Right cardiac atrium (tissue), 5 donors: ENCODE measurements around the gene KCNT2. TPM values are rescaled to one million over a fixed set of nuclear protein-coding genes. Genes with fewer than 3 reads are reported as not detected.

Experiments used
- ATAC-seq, 2 donors: fragments of 200-7000 bp; cut with Tn5 transposase; one replicate each; pipeline versions ENCODE4 v1.8.0 to v1.9.1; 2020; ENCODE audit warnings: moderate library complexity in 2 of 2, mild to moderate bottlenecking in 1 of 2
- DNase-seq, 3 donors: peaks; one replicate each; pipeline ENCODE4 v3.0.0-alpha.2; 2020
- H3K27ac ChIP-seq: one replicate; pipeline ENCODE4 v1.5.1; 2013; ENCODE audit warnings: mild to moderate bottlenecking, low read length, control low read depth, moderate library complexity
- H3K27me3 ChIP-seq: one replicate; pipeline ENCODE4 v1.6.1; 2013; ENCODE audit not compliant: control insufficient read depth, insufficient read depth
- H3K4me1 ChIP-seq: one replicate; pipeline ENCODE4 v1.6.1; 2013; ENCODE audit warnings: low read length; ENCODE audit not compliant: control insufficient read depth, insufficient read depth
- H3K4me3 ChIP-seq: one replicate; pipeline ENCODE4 v1.5.1; 2013; ENCODE audit warnings: low read length, control low read depth
- H3K9me3 ChIP-seq: one replicate; pipeline ENCODE4 v1.6.1; 2013; ENCODE audit warnings: low read length; ENCODE audit not compliant: control insufficient read depth
- WGBS: extraction: QIAGEN DNeasy Blood & Tissue Kit; methylation state at CpG from one replicate; pipeline ENCODE4 v1.1.7; 2013; 5-methylcytosine and 5-hydroxymethylcytosine counted together
- intact Hi-C, 4 donors: fragments of 100-400 bp; cut with DNase I; formaldehyde crosslinking; loops; one replicate each; pipeline versions ENCODE4 v1.11.0 to v1.14.0; 2022 to 2023
- microRNA-seq, 2 donors: library from miRNA; unstranded; fragments of <30 nt; microRNA quantifications; one replicate each; pipeline ENCODE4 v1.2.0, GENCODE V29; 2020 to 2021
- polyA plus RNA-seq: library from polyadenylated mRNA; stranded (reverse); fragments of 200-250 nt; gene quantifications from one replicate; pipeline ENCODE4 v1.2.3, GENCODE V29; 2013
- total RNA-seq, 4 donors: library from RNA; stranded (reverse); fragmentation: NEBNext Ultra II Directional; extraction: Animal tissue kit (Norgen Biotek cat#: 25700); gene quantifications; one replicate each; pipeline ENCODE4 v1.2.1, GENCODE V29; 2021
- donor health status: healthy with polysubstance abuse.
- donor health status: DM: no; HTN: yes; CAD: no.
- donor health status: DM: no; HTN: no; CAD: no.
- donor health status: DM: no; HTN: yes; CAD: no; lungs with severe emphysema.
- donor health status: DM: yes; HTN: yes; CAD: no.

Gene KCNT2
- total and polyA plus RNA-seq, 5 donors, result 1.9 to 7.1 (median 4.1) TPM

DNA sequence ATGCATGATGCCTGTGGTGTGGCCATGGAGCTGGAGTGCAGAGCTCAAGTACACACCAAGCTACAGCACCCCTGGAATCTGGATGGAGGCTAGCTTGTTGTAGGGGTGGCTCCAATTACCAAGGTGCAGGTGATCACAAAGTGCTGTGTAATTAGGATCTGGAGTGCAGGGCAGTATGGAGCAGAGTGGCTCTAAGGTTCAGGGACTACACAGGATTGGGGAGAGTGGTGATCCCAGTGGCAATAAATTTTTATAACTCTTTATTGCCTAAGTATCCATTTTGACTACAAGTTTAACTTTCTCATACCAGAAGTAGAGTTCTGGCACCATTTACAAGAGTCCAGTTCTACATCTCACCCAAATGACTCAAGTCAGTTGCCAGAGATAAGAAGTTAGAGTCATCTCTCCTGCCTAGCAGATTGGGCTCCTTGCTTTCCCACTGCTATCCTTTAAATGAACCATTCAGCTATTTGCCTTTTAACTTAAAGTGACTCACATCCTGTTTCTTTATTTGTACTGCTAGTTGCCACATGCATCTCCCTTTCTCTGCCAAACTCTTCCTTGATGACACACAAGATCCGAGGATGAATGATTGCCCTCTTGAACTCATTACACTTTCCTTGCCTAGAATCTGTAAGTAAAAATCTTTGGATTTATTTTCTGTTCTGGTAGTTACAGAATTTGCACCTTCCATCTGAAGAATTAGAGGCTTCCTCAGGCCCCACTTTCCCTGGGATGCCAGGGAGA is 427.2 kb downstream of the KCNT2 start:
- WGBS, result 28% methylated on average over 1 of the region's 1 CpG

DNA sequence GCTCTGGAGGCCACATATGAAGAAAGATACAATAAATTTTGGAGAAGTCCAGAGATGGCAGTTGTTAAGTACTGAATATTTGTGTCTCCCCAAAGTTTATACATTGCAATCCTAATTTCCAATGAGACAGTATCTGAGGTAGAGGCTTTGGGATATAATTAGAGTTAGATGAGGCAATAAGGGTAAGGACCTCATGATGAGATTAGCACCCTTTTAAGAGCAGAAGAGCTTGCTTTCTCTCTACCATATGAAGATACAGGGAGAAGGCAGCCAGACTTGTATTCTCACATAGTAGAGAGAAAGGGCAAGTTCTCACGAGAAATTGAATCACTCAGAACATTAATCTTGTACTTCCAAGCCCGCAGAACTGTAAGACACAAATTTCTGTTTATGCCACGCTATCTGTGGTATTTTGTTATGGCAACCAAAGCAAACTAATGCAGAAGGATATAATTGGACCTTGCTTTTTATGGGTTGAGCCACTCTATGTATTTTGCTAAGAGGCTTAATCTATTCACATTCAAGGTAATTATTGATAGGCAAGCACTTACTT is 430.1 kb downstream of the KCNT2 start:
- no peak for DNase-seq
- H3K4me3 ChIP-seq, result no peak overlapping the region
- peak in 1 of 2 donors; percentile 57 for ATAC-seq
- no peak overlapping the region for H3K27ac ChIP-seq
- H3K9me3 ChIP-seq, result no peaks in the 10 kb centered on the region
- intact Hi-C loops, result no loop called here
- H3K27me3 ChIP-seq, result no peaks in the 10 kb centered on the region
- no peaks in the 10 kb centered on the region for H3K4me1 ChIP-seq
- WGBS, result 54% methylated on average over 3 of the region's 3 CpGs

More for the DNA sequence above, 427.2 kb downstream of the KCNT2 start:
- Histone ChIP-seq H3K4me1 (no peaks in the 10 kb centered on the region), H3K9me3 (no peaks in the 10 kb centered on the region), H3K4me3 (no peak overlapping the region), H3K27ac (no peak overlapping the region), H3K27me3 (no peaks in the 10 kb centered on the region)
- intact Hi-C loops, result no loop called here
- no peak for DNase-seq
- ATAC-seq, result no peak

Small RNA genes within 50 kb of the gene (microRNA-seq; reads per million reads assigned to microRNA genes)
- gene MIR4735, result 0 to 0.42 reads per million in 2 donors

Other genes with a start within 250 kb of the KCNT2 start
- 100 to 1,000 TPM; 163 to 462 (median 339) TPM for gene CFH, start 43.6 kb upstream of the KCNT2 start, total RNA-seq
- 127 TPM for gene CFH, start 43.6 kb upstream of the KCNT2 start, polyA plus RNA-seq
- under 1 TPM in 3 of 4 donors, not detected in 1; 0.36 to 0.49 (median 0.38) TPM for gene CFHR3, start 166.4 kb upstream of the KCNT2 start, total RNA-seq
- gene CFHR3, start 166.4 kb upstream of the KCNT2 start, polyA plus RNA-seq, result 0.70 TPM
- not detected for gene CFHR1, start 211.3 kb upstream of the KCNT2 start, total RNA-seq
- gene CFHR1, start 211.3 kb upstream of the KCNT2 start, polyA plus RNA-seq, result 0.09 TPM